Right hindlimb (tissue), 1 donor: ENCODE data around the gene KLC1.
A peak's percentile ranks its signal among the peaks of the same experiment; 100 is the strongest.

ENCODE experiments used
- DNase-seq: peaks from one replicate; pipeline ENCODE4 v3.0.0-alpha.2; 2018

The KLC1 gene

GRCh38 chr14:103706551-103707328 lies 77.7 kb downstream of the KLC1 start:
- DNase-seq = no peak

- DNase-seq = no peak
These were observed 78.6 kb downstream of the KLC1 start for GRCh38 chr14:103707329-103708263.

GRCh38 chr14:103708750-103709187 lies 79.8 kb downstream of the KLC1 start:
- no peak for DNase-seq

GRCh38 chr14:103709814-103710213 lies 80.8 kb downstream of the KLC1 start:
- no peak for DNase-seq

GRCh38 chr14:103710771-103711377 lies 81.9 kb downstream of the KLC1 start:
- no peak for DNase-seq

GRCh38 chr14:103711516-103712431 lies 82.8 kb downstream of the KLC1 start:
- no peak for DNase-seq

GRCh38 chr14:103712633-103713247 lies 83.7 kb downstream of the KLC1 start:
- no peak for DNase-seq

DNA sequence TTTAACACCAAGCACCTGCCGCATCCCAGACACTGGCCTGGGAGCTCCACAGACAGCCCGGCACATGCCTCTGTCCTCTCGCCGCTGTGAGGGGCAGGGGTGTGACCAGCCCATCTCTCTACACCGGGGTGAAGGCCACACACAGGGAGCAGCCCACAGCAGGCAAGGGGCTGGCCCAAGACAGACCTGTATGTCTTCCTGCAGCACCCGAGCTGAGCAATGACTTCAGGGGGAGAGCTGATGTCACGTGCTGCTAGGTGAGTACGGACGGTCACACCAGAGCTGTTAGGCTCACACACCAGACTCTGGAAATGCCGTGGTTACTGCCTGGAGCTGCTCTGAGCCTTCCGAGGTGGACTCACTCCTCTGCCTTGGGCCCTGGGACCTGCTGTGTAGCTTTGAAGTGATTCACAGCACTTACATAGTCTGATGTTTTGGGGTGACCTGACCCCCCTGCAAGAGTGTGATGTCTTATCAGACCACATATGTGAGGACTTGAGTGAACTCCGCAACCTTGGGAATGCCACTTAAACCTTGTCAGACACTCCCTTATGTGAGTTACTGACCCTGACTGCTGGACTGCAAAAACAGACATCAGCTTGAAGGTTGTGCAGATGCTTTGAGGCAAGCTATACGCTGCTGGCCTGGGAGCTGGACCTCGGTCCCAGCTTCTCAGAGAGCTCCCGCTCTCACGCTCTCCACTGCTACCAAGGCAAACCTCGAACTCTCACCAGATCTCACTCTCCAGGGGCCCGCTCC lies 84.5 kb downstream of the KLC1 start:
- DNase-seq = no peak

GRCh38 chr14:103714063-103714724 lies 85.2 kb downstream of the KLC1 start:
- DNase-seq = no peak

DNA sequence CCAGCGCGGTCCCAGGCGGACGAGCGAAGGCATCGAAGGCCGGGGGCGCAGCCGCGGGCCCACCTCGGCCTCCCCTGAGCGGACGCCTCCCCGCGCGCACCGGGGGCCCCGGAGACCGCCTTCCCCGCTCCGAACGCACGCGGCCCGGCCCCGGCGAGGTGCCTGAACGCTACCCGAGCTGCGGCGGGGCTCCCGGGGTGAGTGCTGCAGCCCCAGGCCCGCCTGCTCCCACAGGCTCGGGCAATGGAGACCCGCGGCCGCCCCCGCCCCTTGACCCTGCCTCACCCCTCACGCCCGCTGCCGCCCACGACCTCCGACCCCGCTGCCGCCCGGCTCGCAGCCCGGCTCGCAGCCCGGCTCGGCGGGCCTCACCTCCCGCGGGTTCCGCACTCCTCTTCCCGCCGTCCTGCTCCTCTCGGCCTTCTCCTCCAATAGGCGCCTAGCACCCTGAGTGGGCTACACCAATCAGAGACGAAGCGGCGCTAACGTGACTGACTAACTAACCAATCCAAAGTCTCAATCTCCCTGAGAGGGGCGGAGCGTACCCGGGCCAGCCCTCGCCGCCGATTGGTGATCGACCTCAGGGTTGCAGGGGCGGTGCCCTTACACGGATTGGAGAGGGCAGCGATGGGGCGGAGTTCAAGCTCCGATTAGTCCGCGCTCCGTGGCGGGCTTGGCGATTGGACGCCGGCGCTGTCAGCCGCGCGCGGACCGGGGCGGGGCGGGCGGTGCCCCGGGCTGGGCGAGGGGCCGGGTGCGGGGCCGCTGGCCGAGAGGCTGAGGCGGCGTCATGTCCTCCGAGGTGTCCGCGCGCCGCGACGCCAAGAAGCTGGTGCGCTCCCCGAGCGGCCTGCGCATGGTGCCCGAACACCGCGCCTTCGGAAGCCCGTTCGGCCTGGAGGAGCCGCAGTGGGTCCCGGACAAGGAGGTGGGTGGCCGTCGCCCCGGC lies 86.3 kb downstream of the KLC1 start, which contains the start of the genes XRCC3 and ZFYVE21:
Gene XRCC3, minus strand, starts transcription at position 400 of the 949 bp plus-strand sequence. CDS start 4,364 bp downstream, outside the sequence.
Gene ZFYVE21, plus strand, starts transcription at position 759 of the 949 bp plus-strand sequence. Its CDS starts 32 bp downstream, at position 791.
- peak; percentile 100 for DNase-seq

GRCh38 chr14:103716091-103716801 lies 87.2 kb downstream of the KLC1 start:
- no peak for DNase-seq

GRCh38 chr14:103716899-103717411 lies 87.9 kb downstream of the KLC1 start:
- no peak for DNase-seq

DNA sequence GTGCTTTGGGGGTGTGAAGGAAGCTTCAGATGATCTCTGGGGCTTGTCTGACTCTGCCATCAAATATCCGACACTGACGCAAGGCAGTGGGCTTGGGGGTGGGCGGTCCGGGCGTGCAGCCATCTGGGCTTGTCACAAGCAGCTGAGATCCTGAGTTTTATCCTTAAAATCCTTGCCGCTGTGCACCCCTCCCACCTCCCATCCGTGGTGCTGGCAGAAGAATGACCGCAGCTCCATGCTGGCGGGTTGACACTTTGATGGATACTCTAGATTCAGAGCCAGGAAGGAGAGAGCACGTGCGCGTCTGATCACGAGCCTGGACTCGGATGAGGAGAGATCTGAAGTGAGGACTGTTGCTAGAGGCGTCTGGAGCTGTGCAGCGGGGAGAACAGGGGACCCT lies 89.6 kb downstream of the KLC1 start:
- DNase-seq = peak; percentile 71

- no peak for DNase-seq
These were observed 90.7 kb downstream of the KLC1 start for GRCh38 chr14:103719751-103720150.

- no peak for DNase-seq
These were observed 92.5 kb downstream of the KLC1 start for GRCh38 chr14:103721334-103722120.

DNA sequence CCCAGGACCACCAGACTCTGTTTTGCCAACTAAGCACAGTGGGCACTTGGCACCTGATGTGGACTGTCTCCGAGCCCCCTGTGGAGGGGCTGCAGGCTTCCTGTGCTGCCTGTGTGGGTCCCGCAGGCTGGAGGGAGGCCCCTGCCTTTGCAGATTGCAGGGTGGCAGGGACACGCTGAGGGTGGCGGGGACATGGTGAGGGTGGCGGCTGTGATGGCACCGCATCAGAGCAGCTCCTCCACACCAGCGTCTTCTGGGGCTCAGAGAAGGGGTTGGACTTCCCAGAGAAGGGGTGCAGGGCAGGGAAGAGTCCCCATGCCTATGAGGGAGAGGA lies 94.7 kb downstream of the KLC1 start:
- DNase-seq = no peak

GRCh38 chr14:103724116-103724515 lies 95.1 kb downstream of the KLC1 start:
- peak; percentile 79 for DNase-seq
